GM13976 (cell line): ENCODE results near the gene KLF5.
"Not testable (repeated sequence)": the region's sequence is repeated elsewhere in the genome, so short reads cannot be mapped to it uniquely, and the experiment has no call there.

Experiments
- DNase-seq: peaks from one replicate; pipeline ENCODE4 v3.0.0; 2012; ENCODE audit warnings: low spot score
- CTCF ChIP-seq: IDR thresholded peaks from 2 replicates; pipeline ENCODE4 v1.5.1; 2012; ENCODE audit warnings: borderline replicate concordance, mild to moderate bottlenecking; ENCODE audit not compliant: insufficient read depth; ENCODE audit errors: extremely low read depth, missing control alignments, control extremely low read depth
- in situ Hi-C: fragments of 300-500 bp; cut with MboI; formaldehyde crosslinking; loops from one replicate; pipeline ENCODE4 v1.12.0; 2022; ENCODE audit warnings: low sequenced_read_pairs, mixed read lengths, inconsistent platforms; ENCODE audit not compliant: unreplicated experiment

The KLF5 gene

GRCh38 chr13:73092829-73093228 is 34.0 kb downstream of the KLF5 start:
- TF ChIP-seq CTCF, result no peak

GRCh38 chr13:73096173-73096572 is 37.4 kb downstream of the KLF5 start:
- in situ Hi-C loops, result no loop called here
- DNase-seq, result no peak
- no peak for TF ChIP-seq CTCF

More at GRCh38 chr13:73092829-73093228, 34.0 kb downstream of the KLF5 start:
- DNase-seq, result no peak
- in situ Hi-C loops, result no loop called here

GRCh38 chr13:73096638-73097037 is 37.8 kb downstream of the KLF5 start:
- no peak for DNase-seq
- TF ChIP-seq CTCF, result no peak
- in situ Hi-C loops, result no loop called here

- DNase-seq, in situ Hi-C loops: not testable (repeated sequence)
Measured at GRCh38 chr13:73100781-73101180, 42.0 kb downstream of the KLF5 start.

- no peak for DNase-seq
- in situ Hi-C loops, result no loop called here
- no peak for TF ChIP-seq CTCF
Measured at GRCh38 chr13:73101351-73102007, 42.7 kb downstream of the KLF5 start.

GRCh38 chr13:73103238-73103637 is 44.4 kb downstream of the KLF5 start:
- no peak for DNase-seq
- no peak for TF ChIP-seq CTCF
- in situ Hi-C loops, result no loop called here

- no peak for TF ChIP-seq CTCF
- no peak for DNase-seq
- in situ Hi-C loops, result no loop called here
Measured at GRCh38 chr13:73106513-73107178, 47.8 kb downstream of the KLF5 start.
